Mucosa of descending colon (tissue), 3 donors: ENCODE measurements around the gene BTBD16. TPM values are rescaled to one million over a fixed set of nuclear protein-coding genes. Genes with fewer than 3 reads are reported as not detected.
A peak's percentile ranks its signal among the peaks of the same experiment; 100 is the strongest.

Source experiments
- ATAC-seq: fragments of 200-7000 bp; cut with Tn5 transposase; one replicate; pipeline ENCODE4 v1.9.1; 2020; ENCODE audit warnings: mild to moderate bottlenecking, moderate library complexity
- DNase-seq, 3 donors: peaks; one replicate each; pipeline ENCODE4 v3.0.0-alpha.2; 2020
- H3K36me3 ChIP-seq: fragments of 200-600 bp; one replicate; pipeline ENCODE4 v1.8.0; 2021; ENCODE audit warnings: low read depth, mild to moderate bottlenecking
- H3K4me1 ChIP-seq: fragments of 200-600 bp; one replicate; pipeline ENCODE4 v1.8.0; 2021; ENCODE audit warnings: low read depth, mild to moderate bottlenecking
- H3K4me3 ChIP-seq: fragments of 200-600 bp; one replicate; pipeline ENCODE4 v1.8.0; 2021; ENCODE audit warnings: mild to moderate bottlenecking
- H3K9me3 ChIP-seq: fragments of 200-600 bp; one replicate; pipeline ENCODE4 v1.8.0; 2021; ENCODE audit warnings: mild to moderate bottlenecking
- intact Hi-C, 2 donors: fragments of 100-400 bp; cut with DNase I in 1 of 2; cut with micrococcal nuclease in 1 of 2; formaldehyde crosslinking; loops; one replicate each; pipeline versions ENCODE4 v1.11.0 to v1.11.1; 2022; cut with DNase I, micrococcal nuclease
- total RNA-seq, 3 donors: library from RNA; stranded (reverse); fragmentation: NEBNext Ultra II Directional in 2 of 3; extraction: Animal tissue kit (Norgen Biotek cat#: 25700) in 2 of 3; gene quantifications; one replicate each; pipeline versions ENCODE4 v1.2.1 to v1.2.4, GENCODE V29; 2021 to 2023
- TF ChIP-seq, protein P1 (sequence below): fragments of 200-600 bp; IDR thresholded peaks from one replicate; pipeline ENCODE4 v1.8.0; 2022; ENCODE audit warnings: antibody characterized with exemption, mild to moderate bottlenecking
- donor health status: DM: no; HTN: no; CAD: no; lungs with moderate emphysema.
- donor health status: DM: no; HTN: no; CAD: no.
- donor health status: DM: no; HTN: yes; CAD: no.

BTBD16 gene
- total RNA-seq, 3 donors from 2014 or later = 0.16 to 0.60 (median 0.26) TPM

DNA sequence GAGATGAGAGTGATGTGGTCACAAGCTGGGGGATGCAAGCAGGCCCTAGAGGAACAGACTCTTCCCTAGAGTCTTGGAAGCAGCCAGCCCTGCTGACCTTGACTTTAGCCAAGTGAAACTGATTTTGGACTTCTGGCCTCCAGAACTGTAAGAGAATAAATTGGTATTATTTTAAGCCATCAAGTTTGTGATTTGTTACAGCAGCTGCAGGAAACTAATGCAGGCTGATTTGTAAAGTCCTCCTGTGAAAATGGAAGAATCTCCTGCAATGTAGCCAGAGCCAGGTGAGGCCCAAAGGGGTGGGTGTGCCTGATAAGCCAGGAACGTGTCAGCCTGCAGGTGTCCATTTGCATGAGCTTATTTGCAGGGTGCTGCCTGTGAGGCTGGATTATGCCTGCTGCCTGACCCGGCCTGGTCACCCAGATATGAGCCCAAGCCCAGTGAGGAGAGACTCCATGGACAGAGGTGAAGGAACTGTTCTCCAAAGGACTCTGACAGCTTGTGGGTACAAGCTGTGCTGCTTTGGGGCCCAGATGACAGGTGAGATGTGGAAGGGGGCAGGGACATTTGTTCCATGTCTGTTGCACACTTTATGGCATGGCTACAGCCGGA is 78.8 kb downstream of the BTBD16 start:
- peak; percentile 21 for ATAC-seq

DNA sequence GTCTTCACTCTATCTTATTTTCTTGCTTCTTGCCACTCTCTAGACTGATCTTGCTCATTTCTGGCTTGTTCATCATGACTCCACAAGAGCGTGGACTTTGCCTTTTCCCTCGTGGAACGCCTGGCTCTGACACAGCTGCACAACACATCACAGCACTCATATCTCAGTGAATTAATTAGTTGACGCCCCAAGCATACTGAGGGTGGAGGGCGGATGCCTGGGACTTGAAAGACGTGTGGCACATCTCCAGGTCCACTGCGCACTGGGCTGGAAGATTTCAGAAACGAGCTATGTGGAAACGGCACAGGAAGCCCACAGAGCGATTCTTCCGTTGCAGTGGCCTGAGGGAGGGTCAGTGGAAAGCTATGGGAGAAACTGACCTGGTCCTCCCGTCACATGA is 79.8 kb downstream of the BTBD16 start:
- intact Hi-C loops = no loop called here
- Histone ChIP-seq H3K4me1 (no peaks in the 10 kb centered on the region), H3K9me3 (no peaks in the 10 kb centered on the region), H3K36me3 (no peaks in the 10 kb centered on the region), H3K4me3 (no peak overlapping the region)
- TF ChIP-seq, protein P1, sequence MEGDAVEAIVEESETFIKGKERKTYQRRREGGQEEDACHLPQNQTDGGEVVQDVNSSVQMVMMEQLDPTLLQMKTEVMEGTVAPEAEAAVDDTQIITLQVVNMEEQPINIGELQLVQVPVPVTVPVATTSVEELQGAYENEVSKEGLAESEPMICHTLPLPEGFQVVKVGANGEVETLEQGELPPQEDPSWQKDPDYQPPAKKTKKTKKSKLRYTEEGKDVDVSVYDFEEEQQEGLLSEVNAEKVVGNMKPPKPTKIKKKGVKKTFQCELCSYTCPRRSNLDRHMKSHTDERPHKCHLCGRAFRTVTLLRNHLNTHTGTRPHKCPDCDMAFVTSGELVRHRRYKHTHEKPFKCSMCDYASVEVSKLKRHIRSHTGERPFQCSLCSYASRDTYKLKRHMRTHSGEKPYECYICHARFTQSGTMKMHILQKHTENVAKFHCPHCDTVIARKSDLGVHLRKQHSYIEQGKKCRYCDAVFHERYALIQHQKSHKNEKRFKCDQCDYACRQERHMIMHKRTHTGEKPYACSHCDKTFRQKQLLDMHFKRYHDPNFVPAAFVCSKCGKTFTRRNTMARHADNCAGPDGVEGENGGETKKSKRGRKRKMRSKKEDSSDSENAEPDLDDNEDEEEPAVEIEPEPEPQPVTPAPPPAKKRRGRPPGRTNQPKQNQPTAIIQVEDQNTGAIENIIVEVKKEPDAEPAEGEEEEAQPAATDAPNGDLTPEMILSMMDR = no peak
- peak; percentile 45 for ATAC-seq
- no peak for DNase-seq

More for the DNA sequence above, 78.8 kb downstream of the BTBD16 start:
- no peaks in the 10 kb centered on the region for H3K36me3 ChIP-seq
- no peaks in the 10 kb centered on the region for H3K9me3 ChIP-seq
- no peak overlapping the region for H3K4me3 ChIP-seq
- no peaks in the 10 kb centered on the region for H3K4me1 ChIP-seq
- DNase-seq = no peak
- intact Hi-C loops = no loop called here
- TF ChIP-seq, protein P1 = no peak

DNA sequence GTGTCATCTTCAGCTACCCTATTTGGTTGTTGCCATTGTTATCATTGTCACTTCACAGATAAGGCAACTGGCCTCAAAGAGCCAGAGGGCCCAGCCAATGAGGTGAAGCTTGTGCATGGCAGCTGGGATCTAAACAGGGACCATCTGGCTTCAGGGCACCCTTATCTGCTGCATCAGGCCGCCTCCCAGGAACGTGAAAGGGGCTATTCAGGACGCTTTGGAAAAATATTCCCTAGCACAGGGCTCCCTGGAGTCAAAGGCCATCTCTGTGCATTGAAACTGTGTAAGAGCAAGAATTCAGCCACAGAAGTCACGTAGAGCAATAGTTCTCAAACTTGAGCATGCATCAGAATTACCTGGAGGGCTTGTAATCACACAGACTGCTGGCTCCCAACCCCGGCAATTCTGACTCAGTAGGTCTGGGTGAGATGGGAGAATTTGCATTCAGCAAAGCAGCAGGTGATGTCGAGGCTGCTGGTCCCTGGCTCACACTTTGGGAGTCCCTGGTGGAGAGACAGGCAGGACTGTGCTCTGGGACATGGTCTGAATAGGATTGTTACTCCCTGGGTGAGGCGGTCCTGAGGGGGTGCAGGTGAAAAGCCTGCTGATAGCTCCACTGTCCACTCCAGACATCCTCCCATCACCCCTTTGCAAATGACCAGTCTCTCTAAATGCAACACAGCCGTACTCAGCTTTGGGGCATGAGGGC is 81.9 kb downstream of the BTBD16 start:
- TF ChIP-seq, protein P1 = no peak
- no peaks in the 10 kb centered on the region for H3K4me1 ChIP-seq
- no peak for ATAC-seq
- no peaks in the 10 kb centered on the region for H3K9me3 ChIP-seq
- no peaks in the 10 kb centered on the region for H3K36me3 ChIP-seq
- intact Hi-C loops = no loop called here
- no peak for DNase-seq
- H3K4me3 ChIP-seq = no peak overlapping the region

DNA sequence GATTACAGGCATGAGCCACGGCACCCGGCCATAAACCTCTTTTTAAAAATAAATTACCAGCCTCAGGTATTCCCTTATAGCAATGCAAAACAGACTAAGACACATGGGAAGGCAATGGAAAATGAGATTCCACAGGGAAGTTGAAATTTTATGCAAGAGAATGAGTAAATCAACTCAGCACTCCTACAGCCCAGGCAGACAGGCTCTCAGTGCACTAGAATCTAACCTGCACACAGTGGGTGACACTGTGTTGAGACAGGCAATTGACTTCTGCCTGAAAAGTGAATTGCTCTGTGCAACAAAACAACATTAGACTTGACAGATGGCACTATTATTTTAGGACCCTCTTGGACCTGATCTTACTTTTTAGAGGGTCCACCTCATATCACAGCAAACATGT is 83.3 kb downstream of the BTBD16 start:
- ATAC-seq = no peak

DNA sequence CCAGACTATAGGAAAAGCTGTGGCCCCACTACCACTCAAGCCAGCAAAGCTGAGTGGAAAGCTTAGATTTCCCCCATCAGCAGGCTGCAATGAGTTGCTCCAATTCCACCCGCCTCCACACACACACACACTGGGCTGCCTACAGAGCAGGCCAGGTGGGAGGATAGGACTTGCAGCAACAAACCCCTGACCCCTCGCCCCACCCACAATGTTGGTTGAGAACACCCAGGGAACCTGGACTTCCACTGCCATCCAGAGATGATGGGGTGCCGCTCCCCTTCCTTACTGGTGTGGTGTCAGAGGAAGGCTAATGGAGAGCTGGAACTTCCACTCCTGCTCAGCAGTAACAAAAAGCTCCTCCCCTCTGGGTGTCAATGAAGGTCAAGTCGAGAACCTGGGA is 86.6 kb downstream of the BTBD16 start:
- Histone ChIP-seq H3K9me3 (no peaks in the 10 kb centered on the region), H3K4me3 (no peak overlapping the region), H3K36me3 (no peaks in the 10 kb centered on the region), H3K4me1 (no peaks in the 10 kb centered on the region)
- no peak for DNase-seq
- intact Hi-C loops = no loop called here
- no peak for ATAC-seq
- TF ChIP-seq, protein P1 = no peak

More for the DNA sequence above, 83.3 kb downstream of the BTBD16 start:
- TF ChIP-seq, protein P1 = no peak
- Histone ChIP-seq H3K9me3 (no peaks in the 10 kb centered on the region), H3K4me3 (no peak overlapping the region), H3K4me1 (no peaks in the 10 kb centered on the region), H3K36me3 (no peaks in the 10 kb centered on the region)
- DNase-seq = no peak
- intact Hi-C loops = no loop called here
